PFSK-1 (cell line): ENCODE data around the gene ERN1.

Experiments used
- FOXP2 ChIP-seq: optimal IDR thresholded peaks from 2 replicates; pipeline ENCODE3; 2011; ENCODE audit warnings: borderline replicate concordance, control low read depth, inconsistent platforms; ENCODE audit not compliant: insufficient read depth; ENCODE audit errors: extremely low read length, extremely low read depth
- POLR2AphosphoS5 ChIP-seq: IDR thresholded peaks from 2 replicates; pipeline ENCODE4 v1.6.1; 2012; ENCODE audit warnings: low read depth, mild to moderate bottlenecking, control low read depth, low read length, moderate library complexity
- REST ChIP-seq, 2 experiments: IDR thresholded peaks; 2 replicates each; pipeline versions ENCODE4 v1.6.1 to v1.8.0; 2011 to 2012; ENCODE audit warnings: low read depth in 2 of 2, low read length in 2 of 2, control low read depth in 1 of 2, inconsistent platforms in 1 of 2, mild to moderate bottlenecking in 1 of 2, moderate library complexity in 1 of 2; ENCODE audit not compliant: insufficient read depth in 1 of 2
- SIN3A ChIP-seq: IDR thresholded peaks from 2 replicates; pipeline ENCODE4 v1.6.1; 2012; ENCODE audit warnings: mild to moderate bottlenecking, low read length, moderate library complexity, borderline replicate concordance; ENCODE audit not compliant: insufficient read depth
- TAF1 ChIP-seq: IDR thresholded peaks from 2 replicates; pipeline ENCODE4 v1.6.1; 2012; ENCODE audit warnings: low read length, control low read depth, borderline replicate concordance; ENCODE audit not compliant: insufficient read depth

The ERN1 gene

GRCh38 chr17:64004218-64004770 lies 125.7 kb downstream of the ERN1 start:
- no peak for TF ChIP-seq REST (IDR thresholded peaks at IDR 0.05; ENCODE audit: insufficient read depth in 1 of 2, low read depth in 2 of 2, low read length in 2 of 2)
- no peak for TF ChIP-seq SIN3A

- no peak for TF ChIP-seq SIN3A
- no peak for TF ChIP-seq FOXP2
- TF ChIP-seq REST (IDR thresholded peaks at IDR 0.05; ENCODE audit: insufficient read depth in 1 of 2, low read depth in 2 of 2, low read length in 2 of 2): no peak
- TF ChIP-seq TAF1: no peak
- no peak for TF ChIP-seq POLR2AphosphoS5
These were observed 126.3 kb downstream of the ERN1 start for GRCh38 chr17:64003526-64004121.

GRCh38 chr17:64002658-64003525 lies 127.1 kb downstream of the ERN1 start:
- TF ChIP-seq FOXP2: no peak
- TF ChIP-seq TAF1: no peak
- no peak for TF ChIP-seq REST (IDR thresholded peaks at IDR 0.05; ENCODE audit: insufficient read depth in 1 of 2, low read depth in 2 of 2, low read length in 2 of 2)

GRCh38 chr17:64001763-64002529 lies 128.0 kb downstream of the ERN1 start:
- TF ChIP-seq FOXP2 (no peak), SIN3A (no peak)

- TF ChIP-seq POLR2AphosphoS5 (no peak), REST (IDR thresholded peaks at IDR 0.05; ENCODE audit: insufficient read depth in 1 of 2, low read depth in 2 of 2, low read length in 2 of 2) (no peak), SIN3A (no peak), FOXP2 (no peak), TAF1 (no peak)
These were observed 128.8 kb downstream of the ERN1 start for GRCh38 chr17:64001091-64001579.
